Heart right ventricle (tissue), 16 donors: ENCODE data around the gene ZNF644. TPM values are rescaled to one million over a fixed set of nuclear protein-coding genes. Genes with fewer than 3 reads are reported as not detected.

Source experiments
- ATAC-seq, 8 donors: fragments of 200-7000 bp; cut with Tn5 transposase; one replicate each; pipeline ENCODE4 v1.9.1; 2020; ENCODE audit warnings: mild to moderate bottlenecking in 8 of 8, moderate library complexity in 8 of 8, moderate number of reproducible peaks in 1 of 8
- DNase-seq, 2 donors: peaks; one replicate each; pipeline ENCODE4 v3.0.0-alpha.2; 2020
- H3K27ac ChIP-seq, 10 donors: fragments of 200-600 bp; sonication (generic) in 2 of 10; one replicate each; pipeline versions ENCODE4 v1.5.0 to v1.8.0; 2020 to 2022; ENCODE audit warnings: mild to moderate bottlenecking in 3 of 10
- H3K27me3 ChIP-seq, 7 donors: fragments of 200-600 bp; one replicate each; pipeline ENCODE4 v1.8.0; 2021 to 2022; ENCODE audit warnings: mild to moderate bottlenecking in 2 of 7
- H3K36me3 ChIP-seq, 9 donors: fragments of 200-600 bp; sonication (generic) in 1 of 9; one replicate each; pipeline versions ENCODE4 v1.5.0 to v1.8.0; 2020 to 2022; ENCODE audit warnings: mild to moderate bottlenecking in 2 of 9
- H3K4me1 ChIP-seq, 9 donors: fragments of 200-600 bp; sonication (generic) in 1 of 9; one replicate each; pipeline versions ENCODE4 v1.5.0 to v1.8.0; 2020 to 2022; ENCODE audit warnings: mild to moderate bottlenecking in 4 of 9
- H3K4me3 ChIP-seq, 10 donors: fragments of 200-600 bp; sonication (generic) in 2 of 10; one replicate each; pipeline versions ENCODE4 v1.5.0 to v1.8.0; 2020 to 2022; ENCODE audit warnings: mild to moderate bottlenecking in 7 of 10, moderate library complexity in 2 of 10
- H3K9me3 ChIP-seq, 11 donors: fragments of 200-600 bp in 10 of 11; sonication (generic) in 2 of 11; one replicate each; pipeline versions ENCODE4 v1.5.0 to v1.8.0; 2013 to 2022; ENCODE audit warnings: mild to moderate bottlenecking in 2 of 11, control low read depth in 1 of 11, moderate library complexity in 1 of 11
- WGBS, 2 donors: extraction: QIAGEN DNeasy Blood & Tissue Kit; methylation state at CpG; one replicate each; pipeline ENCODE4 v1.1.7; 2013; ENCODE audit warnings: inconsistent platforms in 1 of 2; 5-methylcytosine and 5-hydroxymethylcytosine counted together
- intact Hi-C, 10 donors: fragments of 100-400 bp; cut with DNase I; formaldehyde crosslinking; loops; one replicate each; pipeline versions ENCODE4 v1.11.1 to v1.14.2; 2022
- polyA plus RNA-seq, 2 donors: library from polyadenylated mRNA; stranded (reverse); fragments of 200-250 nt; gene quantifications; one replicate each; pipeline ENCODE4 v1.2.3, GENCODE V29; 2013
- total RNA-seq, 10 donors: library from RNA; stranded (reverse); fragmentation: NEBNext Ultra II Directional in 3 of 10; extraction: Animal tissue kit (Norgen Biotek cat#: 25700) in 3 of 10; gene quantifications; one replicate each; pipeline versions ENCODE4 v1.2.1 to v1.2.4, GENCODE V29; 2021 to 2023
- TF ChIP-seq, protein P1 (sequence below), 9 donors: fragments of 200-600 bp; sonication (generic) in 2 of 9; IDR thresholded peaks; one replicate each; pipeline versions ENCODE4 v1.5.0 to v1.8.0; 2021 to 2022; ENCODE audit warnings: antibody characterized with exemption in 9 of 9, mild to moderate bottlenecking in 5 of 9, moderate library complexity in 1 of 9
- donor health status: Arrhythmogenic right ventricular cardiomyopathy.
- donor health status: ischemic (EF 13 %, LVEDD 7.1; RV severe dilation, severe dysfunction).
- donor health status: healthy with polysubstance abuse.
- donor health status: DM: no; HTN: yes; CAD: no.
- donor health status: DM: no; HTN: no; CAD: no.
- donor health status: ischemic (EF 25% LVEDD 6.9; RV normal size, moderate dysfunction).
- donor health status: ischemic (EF 25% LVEDD 5.7; RV mildly dilated, moderate dysfunction).
- donor health status: healthy.
- donor health status: DM: yes; HTN: yes; CAD: no.
- donor health status: Ischemic cardiomyopathy.
- donor health status: ischemic (EF 35%, LVEDD 5.7; RV mildly dilated, moderate dysfunction).
- donor health status: nonischemic (EF 11% LVEDD 7.7; RV severe dilation, severe dysfunction).
- donor health status: DM: yes; HTN: yes; CAD: no.
- donor health status: PGD.
- donor health status: ischemic (EF 29% LVEDD 5.4; RV normal size, mild dysfunction).
- donor health status: nonischemic (EF 23%, LVEDD 6.1; RV moderate dilation, normal function).

The ZNF644 gene
- total and polyA plus RNA-seq, 12 donors: 10.7 to 48.0 (median 33.6) TPM

- no peak overlapping the region for H3K4me3 ChIP-seq
- TF ChIP-seq, protein P1, sequence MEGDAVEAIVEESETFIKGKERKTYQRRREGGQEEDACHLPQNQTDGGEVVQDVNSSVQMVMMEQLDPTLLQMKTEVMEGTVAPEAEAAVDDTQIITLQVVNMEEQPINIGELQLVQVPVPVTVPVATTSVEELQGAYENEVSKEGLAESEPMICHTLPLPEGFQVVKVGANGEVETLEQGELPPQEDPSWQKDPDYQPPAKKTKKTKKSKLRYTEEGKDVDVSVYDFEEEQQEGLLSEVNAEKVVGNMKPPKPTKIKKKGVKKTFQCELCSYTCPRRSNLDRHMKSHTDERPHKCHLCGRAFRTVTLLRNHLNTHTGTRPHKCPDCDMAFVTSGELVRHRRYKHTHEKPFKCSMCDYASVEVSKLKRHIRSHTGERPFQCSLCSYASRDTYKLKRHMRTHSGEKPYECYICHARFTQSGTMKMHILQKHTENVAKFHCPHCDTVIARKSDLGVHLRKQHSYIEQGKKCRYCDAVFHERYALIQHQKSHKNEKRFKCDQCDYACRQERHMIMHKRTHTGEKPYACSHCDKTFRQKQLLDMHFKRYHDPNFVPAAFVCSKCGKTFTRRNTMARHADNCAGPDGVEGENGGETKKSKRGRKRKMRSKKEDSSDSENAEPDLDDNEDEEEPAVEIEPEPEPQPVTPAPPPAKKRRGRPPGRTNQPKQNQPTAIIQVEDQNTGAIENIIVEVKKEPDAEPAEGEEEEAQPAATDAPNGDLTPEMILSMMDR (IDR thresholded peaks at IDR 0.05): no peak
- peaks cover 0 to 17% (median 9%) of the 10 kb centered on the region in 9 donors for H3K4me1 ChIP-seq
- WGBS, 2 donors: 92 to 96% methylated on average over 4 of the region's 4 CpGs
- no peak for DNase-seq
- no peak overlapping the region for H3K27ac ChIP-seq
- no peaks in the 10 kb centered on the region for H3K36me3 ChIP-seq
- no peak for ATAC-seq
- H3K27me3 ChIP-seq: peaks cover 0 to 13% (median 5%) of the 10 kb centered on the region in 7 donors
- intact Hi-C loops: loop anchor here in 3 of 10 donors (10.0 kb wide), 3 partner anchors 172 to 312 kb away; partner anchors contain the start of gene BARHL2 (in 1 of the 3)
- H3K9me3 ChIP-seq: no peaks in the 10 kb centered on the region
These were observed 4.5 kb upstream of the ZNF644 start for GRCh38 chr1:91026320-91026719.

GRCh38 chr1:91024481-91025119, 2.8 kb upstream of the ZNF644 start:
- no peak overlapping the region for H3K4me3 ChIP-seq
- H3K27ac ChIP-seq: no peak overlapping the region
- H3K36me3 ChIP-seq: peaks cover 0 to 4% (median 0%) of the 10 kb centered on the region in 9 donors
- TF ChIP-seq, protein P1 (IDR thresholded peaks at IDR 0.05): no peak
- no peaks in the 10 kb centered on the region for H3K27me3 ChIP-seq
- H3K4me1 ChIP-seq: peaks cover 0 to 26% (median 22%) of the 10 kb centered on the region in 9 donors
- 70 to 86% methylated on average over 3 of the region's 3 CpGs for WGBS, 2 donors
- ATAC-seq (no peak), DNase-seq (no peak)
- no peaks in the 10 kb centered on the region for H3K9me3 ChIP-seq
- intact Hi-C loops: loop anchor here in 4 of 10 donors (5.0 to 10.0 kb wide), 4 partner anchors 170 to 310 kb away; partner anchors contain the start of gene BARHL2 (in 1 of the 4)

DNA sequence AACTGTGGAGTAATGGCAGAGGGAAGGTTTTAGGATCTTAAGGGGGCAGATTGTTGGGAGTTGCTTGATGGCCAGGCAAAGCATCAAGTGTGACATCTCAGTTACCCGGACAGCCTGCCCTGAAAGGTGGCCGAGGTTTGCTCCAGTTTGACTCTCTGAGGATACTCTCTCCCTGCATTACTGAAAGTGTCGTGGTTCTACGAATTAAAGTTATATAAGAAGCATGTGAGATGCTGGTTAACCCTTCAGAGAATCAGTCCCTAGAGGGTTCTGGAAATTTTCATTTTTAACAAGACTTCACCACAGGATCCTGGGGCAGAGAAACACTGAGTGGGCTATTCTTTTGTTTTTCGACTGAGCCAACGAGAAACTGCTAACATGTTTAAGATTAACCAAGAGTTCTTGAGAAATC, 689 bp upstream of the ZNF644 start:
- peak overlapping the region; percentile 98 to 100 (median 100) for H3K27ac ChIP-seq
- TF ChIP-seq, protein P1 (IDR thresholded peaks at IDR 0.05): no peak
- no peaks in the 10 kb centered on the region for H3K9me3 ChIP-seq
- intact Hi-C loops: loop anchor here in 4 of 10 donors (5.0 to 10.0 kb wide), 4 partner anchors 168 to 308 kb away; partner anchors contain the start of gene BARHL2 (in 1 of the 4)
- no peaks in the 10 kb centered on the region for H3K27me3 ChIP-seq
- no peak for DNase-seq
- WGBS, 2 donors: 50 to 52% methylated on average over 6 of the region's 6 CpGs
- ATAC-seq: peak in 3 of 8 donors; percentile 1 to 10 (median 4)
- H3K4me3 ChIP-seq: peak overlapping the region; percentile 54 to 95 (median 86)
- H3K4me1 ChIP-seq: peaks cover 0 to 47% (median 42%) of the 10 kb centered on the region in 9 donors
- peaks cover 0 to 9% (median 0%) of the 10 kb centered on the region in 9 donors for H3K36me3 ChIP-seq

GRCh38 chr1:91020967-91021685, 709 bp downstream of the ZNF644 start:
- TF ChIP-seq, protein P1 (IDR thresholded peaks at IDR 0.05): peak in 1 of 9 donors; percentile 11
- intact Hi-C loops: loop anchor here in 4 of 10 donors (5.0 to 10.0 kb wide), 4 partner anchors 166 to 306 kb away; partner anchors contain the start of gene BARHL2 (in 1 of the 4)
- 0 to 1% methylated on average over 29 to 33 of the region's 33 CpGs for WGBS, 2 donors
- H3K9me3 ChIP-seq: no peaks in the 10 kb centered on the region
- peaks cover 0 to 9% (median 0%) of the 10 kb centered on the region in 9 donors for H3K36me3 ChIP-seq
- H3K4me1 ChIP-seq: peaks cover 0 to 61% (median 50%) of the 10 kb centered on the region in 9 donors
- peak; percentile 54 to 59 for DNase-seq
- H3K27me3 ChIP-seq: no peaks in the 10 kb centered on the region
- peak; percentile 34 to 61 (median 56) for ATAC-seq
- peak overlapping the region; percentile 54 to 95 (median 86) for H3K4me3 ChIP-seq
- H3K27ac ChIP-seq: peak overlapping the region; percentile 98 to 100 (median 100)
